ENCODE data around the gene CPSF7. TPM values are rescaled to one million over a fixed set of nuclear protein-coding genes. Genes with fewer than 3 reads are reported as not detected.

The CPSF7 gene, protein sequence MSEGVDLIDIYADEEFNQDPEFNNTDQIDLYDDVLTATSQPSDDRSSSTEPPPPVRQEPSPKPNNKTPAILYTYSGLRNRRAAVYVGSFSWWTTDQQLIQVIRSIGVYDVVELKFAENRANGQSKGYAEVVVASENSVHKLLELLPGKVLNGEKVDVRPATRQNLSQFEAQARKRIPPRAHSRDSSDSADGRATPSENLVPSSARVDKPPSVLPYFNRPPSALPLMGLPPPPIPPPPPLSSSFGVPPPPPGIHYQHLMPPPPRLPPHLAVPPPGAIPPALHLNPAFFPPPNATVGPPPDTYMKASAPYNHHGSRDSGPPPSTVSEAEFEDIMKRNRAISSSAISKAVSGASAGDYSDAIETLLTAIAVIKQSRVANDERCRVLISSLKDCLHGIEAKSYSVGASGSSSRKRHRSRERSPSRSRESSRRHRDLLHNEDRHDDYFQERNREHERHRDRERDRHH
- total RNA-seq (100 to 1,000 TPM in 1 of 7 donors, 10 to 100 TPM in 6; 33.3 to 103 (median 83.4) TPM), polyA plus RNA-seq (100 to 1,000 TPM in 1 of 2 donors, 10 to 100 TPM in 1; 51.8 to 109 TPM)
- long read RNA-seq, donor 1, partial matches to known transcripts: 15 of 40 reads
- long read RNA-seq, donor 1, other reads (novel, unspliced or antisense): 25 of 40 reads
- long read RNA-seq, donor 2, transcript CPSF7-205 (10 exons, 3,524 nt): major isoform, 7 of 36 reads
- long read RNA-seq, donor 2, transcript CPSF7-202 (10 exons, 3,650 nt): major isoform, 7 of 36 reads
- long read RNA-seq, donor 2, partial matches to known transcripts: 20 of 36 reads
- long read RNA-seq, donor 2, other reads (novel, unspliced or antisense): 0 of 36 reads
- long read RNA-seq, donor 3, transcript CPSF7-205 (10 exons, 3,524 nt): minor isoform, 11 of 52 reads
- long read RNA-seq, donor 3, transcript CPSF7-202 (10 exons, 3,650 nt): major isoform, 15 of 52 reads
- long read RNA-seq, donor 3, partial matches to known transcripts: 14 of 52 reads
- long read RNA-seq, donor 3, other reads (novel, unspliced or antisense): 12 of 52 reads

DNA sequence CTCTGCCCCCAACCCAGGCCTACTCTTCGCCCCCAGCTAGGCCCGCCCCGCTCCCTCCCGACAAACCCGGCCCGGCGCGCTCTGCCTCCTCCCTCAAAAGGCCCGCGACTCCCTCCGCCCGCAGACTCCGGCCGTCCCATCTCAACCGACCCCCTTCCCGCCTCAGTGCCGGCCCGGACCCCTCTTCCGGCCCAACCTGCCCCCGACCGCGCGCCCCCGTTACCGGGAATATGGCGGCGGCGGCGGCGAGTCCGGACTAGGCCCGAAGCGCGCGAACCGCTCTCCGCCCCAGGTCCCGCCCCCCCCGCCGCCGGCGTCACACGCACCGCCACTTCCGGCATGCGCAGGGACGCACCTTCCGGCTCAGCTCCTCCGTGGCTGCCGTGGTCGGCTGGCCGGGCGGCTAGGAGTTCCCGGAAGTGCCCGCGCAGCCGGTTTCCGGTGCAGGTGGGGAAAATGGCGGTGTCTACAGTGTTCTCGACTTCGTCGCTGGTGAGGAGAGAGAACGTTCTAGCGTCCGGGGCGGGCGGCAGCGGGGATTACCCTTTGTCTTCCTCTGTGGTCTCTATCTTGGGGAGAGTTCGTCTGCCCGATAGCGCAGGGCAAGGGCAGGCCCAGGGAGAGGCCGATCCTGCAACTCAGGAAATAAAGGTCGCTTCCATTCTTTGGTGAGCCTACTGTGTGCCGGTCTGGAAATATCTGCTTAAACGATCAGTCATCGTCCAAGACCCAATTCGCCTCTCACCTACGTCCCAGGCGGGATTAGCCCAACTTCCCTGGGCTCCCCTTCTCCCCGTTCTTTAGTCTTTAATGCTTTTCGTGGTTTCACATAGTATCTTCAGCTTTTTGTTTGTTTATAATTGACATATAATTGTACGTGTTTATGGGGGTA is at the start of gene CPSF7, which contains the start of gene SDHAF2:
TSS of gene CPSF7 (minus strand) at position 285 of the 892 bp plus-strand sequence. CDS start 740 bp downstream, outside the sequence.
TSS of gene SDHAF2 (plus strand) at position 434 of the 892 bp plus-strand sequence. CDS start at position 457, 23 bp downstream.
- no peaks in the 10 kb centered on the region for H3K27me3 ChIP-seq
- H3K4me3 ChIP-seq: peak within 1 kb of the TSS; percentile 78
- H3K36me3 ChIP-seq: no peaks in the 10 kb centered on the region
- H3K9me3 ChIP-seq: no peaks in the 10 kb centered on the region
- peaks cover 2% of the 10 kb centered on the region for H3K4me1 ChIP-seq (ENCODE audit: insufficient read depth)
- peak; percentile 95 to 98 (median 96) for DNase-seq
- intact Hi-C loops (cut with DNase I): no loop called here
- WGBS, 3 donors: 0 to 1% (median 0%) methylated on average over 53 to 82 of the region's 82 CpGs
- peak within 1 kb of the TSS; percentile 84 to 94 for H3K27ac ChIP-seq
- TF ChIP-seq EP300 (IDR thresholded peaks at IDR 0.05) (peak; percentile 6), POLR2A (IDR thresholded peaks at IDR 0.05) (peak; percentile 76)
- TF ChIP-seq, protein P1, sequence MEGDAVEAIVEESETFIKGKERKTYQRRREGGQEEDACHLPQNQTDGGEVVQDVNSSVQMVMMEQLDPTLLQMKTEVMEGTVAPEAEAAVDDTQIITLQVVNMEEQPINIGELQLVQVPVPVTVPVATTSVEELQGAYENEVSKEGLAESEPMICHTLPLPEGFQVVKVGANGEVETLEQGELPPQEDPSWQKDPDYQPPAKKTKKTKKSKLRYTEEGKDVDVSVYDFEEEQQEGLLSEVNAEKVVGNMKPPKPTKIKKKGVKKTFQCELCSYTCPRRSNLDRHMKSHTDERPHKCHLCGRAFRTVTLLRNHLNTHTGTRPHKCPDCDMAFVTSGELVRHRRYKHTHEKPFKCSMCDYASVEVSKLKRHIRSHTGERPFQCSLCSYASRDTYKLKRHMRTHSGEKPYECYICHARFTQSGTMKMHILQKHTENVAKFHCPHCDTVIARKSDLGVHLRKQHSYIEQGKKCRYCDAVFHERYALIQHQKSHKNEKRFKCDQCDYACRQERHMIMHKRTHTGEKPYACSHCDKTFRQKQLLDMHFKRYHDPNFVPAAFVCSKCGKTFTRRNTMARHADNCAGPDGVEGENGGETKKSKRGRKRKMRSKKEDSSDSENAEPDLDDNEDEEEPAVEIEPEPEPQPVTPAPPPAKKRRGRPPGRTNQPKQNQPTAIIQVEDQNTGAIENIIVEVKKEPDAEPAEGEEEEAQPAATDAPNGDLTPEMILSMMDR (IDR thresholded peaks at IDR 0.05): peak in 1 of 3 donors; percentile 9

DNA sequence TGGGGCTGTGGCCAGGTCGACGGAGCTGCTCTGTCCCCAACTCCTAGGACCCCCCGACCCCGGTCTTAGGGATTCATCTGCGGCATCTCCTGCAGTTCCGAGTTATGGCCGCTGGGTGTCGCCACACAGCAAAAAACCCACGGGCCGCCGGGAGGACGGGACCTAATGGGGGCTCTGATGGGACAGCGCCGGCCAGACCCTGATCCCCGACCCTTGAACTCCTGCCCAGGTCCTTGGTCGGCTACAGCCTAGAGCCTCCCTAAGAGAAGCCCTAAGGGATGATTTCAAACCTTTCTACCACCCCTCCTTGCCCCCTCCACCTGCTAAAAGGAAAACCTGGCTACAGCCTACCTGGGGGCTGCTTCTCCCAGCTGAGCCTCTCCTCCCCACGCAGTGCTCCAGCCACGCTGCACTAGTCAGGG is 48.0 kb upstream of the CPSF7 start:
- intact Hi-C loops (cut with DNase I): loop anchor here (2.0 to 10.0 kb wide), 8 partner anchors 31 to 257 kb away; partner anchors contain the start of gene LRRC10B (in 1 of the 4)
- H3K36me3 ChIP-seq: no peaks in the 10 kb centered on the region
- 1 to 3% (median 2%) methylated on average over 16 to 18 of the region's 18 CpGs for WGBS, 3 donors
- DNase-seq: peak; percentile 43 to 77 (median 63)
- H3K4me3 ChIP-seq: no peak overlapping the region
- H3K4me1 ChIP-seq (ENCODE audit: insufficient read depth): no peaks in the 10 kb centered on the region
- no peaks in the 10 kb centered on the region for H3K9me3 ChIP-seq
- TF ChIP-seq EP300 (IDR thresholded peaks at IDR 0.05) (no peak), POLR2A (IDR thresholded peaks at IDR 0.05) (no peak)
- TF ChIP-seq, protein P1 (IDR thresholded peaks at IDR 0.05): peak; percentile 66 to 88 (median 88)
- H3K27me3 ChIP-seq: no peaks in the 10 kb centered on the region
- H3K27ac ChIP-seq: no peak overlapping the region

DNA sequence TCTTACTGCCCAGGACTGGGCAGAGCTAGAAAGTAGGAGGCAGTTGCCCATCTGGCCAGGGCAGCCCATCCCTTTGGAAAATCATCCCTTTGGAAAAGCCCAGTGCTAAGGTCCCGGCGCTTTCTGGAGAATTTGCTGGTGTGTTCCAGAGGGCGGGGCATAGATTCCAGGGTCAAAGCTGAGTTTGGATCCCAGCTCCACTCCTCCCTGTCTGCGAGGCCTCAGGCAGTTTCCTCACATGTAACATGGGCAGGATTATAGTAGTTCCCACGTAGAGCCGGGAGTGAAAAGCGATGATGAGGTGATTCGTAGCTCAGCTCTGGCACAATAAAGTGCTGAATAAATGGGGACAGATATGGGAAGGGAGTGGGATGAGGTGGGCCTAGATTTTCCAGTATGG is 47.4 kb upstream of the CPSF7 start:
- no peak overlapping the region for H3K27ac ChIP-seq
- no peak for TF ChIP-seq EP300 (IDR thresholded peaks at IDR 0.05)
- TF ChIP-seq, protein P1 (IDR thresholded peaks at IDR 0.05): no peak
- no peak for TF ChIP-seq POLR2A (IDR thresholded peaks at IDR 0.05)
- no peaks in the 10 kb centered on the region for H3K27me3 ChIP-seq
- no peak overlapping the region for H3K4me3 ChIP-seq
- no peaks in the 10 kb centered on the region for H3K36me3 ChIP-seq
- intact Hi-C loops (cut with DNase I): loop anchor here (5.0 to 10.0 kb wide), 6 partner anchors 40 to 258 kb away; no protein-coding TSS in a partner anchor
- no peak for DNase-seq
- WGBS, 3 donors: 12 to 24% (median 22%) methylated on average over 8 of the region's 8 CpGs
- H3K9me3 ChIP-seq: no peaks in the 10 kb centered on the region
- H3K4me1 ChIP-seq (ENCODE audit: insufficient read depth): no peaks in the 10 kb centered on the region
